ENCODE measurements around the gene ABHD6.
A peak's percentile ranks its signal among the peaks of the same experiment; 100 is the strongest.
"Not testable (repeated sequence)": the region's sequence is repeated elsewhere in the genome, so short reads cannot be mapped to it uniquely, and the experiment has no call there.

ABHD6 gene

GRCh38 chr3:58324391-58325390 is 87.1 kb downstream of the ABHD6 start:
- DNase-seq, result no peak

GRCh38 chr3:58325525-58325992 is 88.0 kb downstream of the ABHD6 start:
- no peak for DNase-seq

GRCh38 chr3:58326267-58326900 is 88.8 kb downstream of the ABHD6 start:
- DNase-seq, result no peak

GRCh38 chr3:58329150-58329921 is 91.7 kb downstream of the ABHD6 start:
- DNase-seq, result no peak

- no peak for DNase-seq
Observed at GRCh38 chr3:58329922-58330413, 92.4 kb downstream of the ABHD6 start.

- no peak for DNase-seq
Observed at GRCh38 chr3:58331593-58332152, 94.1 kb downstream of the ABHD6 start.

- DNase-seq, result peak; percentile 41
Observed at GRCh38 chr3:58332575-58333188, 95.1 kb downstream of the ABHD6 start, which contains the start of gene PXK. PXK (plus strand) TSS chr3:58332892; CDS start chr3:58332989, 97 bp downstream.

GRCh38 chr3:58333206-58334012 is 95.8 kb downstream of the ABHD6 start:
- DNase-seq, result no peak

GRCh38 chr3:58334013-58334321 is 96.4 kb downstream of the ABHD6 start:
- no peak for DNase-seq

- no peak for DNase-seq
Observed at GRCh38 chr3:58334506-58334884, 96.9 kb downstream of the ABHD6 start.

- no peak for DNase-seq
Observed at GRCh38 chr3:58335652-58335947, 98.0 kb downstream of the ABHD6 start.

- DNase-seq, result no peak
Observed at GRCh38 chr3:58336135-58336882, 98.7 kb downstream of the ABHD6 start.

GRCh38 chr3:58337190-58337589 is 99.6 kb downstream of the ABHD6 start:
- no peak for DNase-seq

- DNase-seq, result not testable (repeated sequence)
Observed at GRCh38 chr3:58339146-58339545, 101.6 kb downstream of the ABHD6 start.

- no peak for DNase-seq
Observed at GRCh38 chr3:58340594-58341244, 103.1 kb downstream of the ABHD6 start.

- no peak for DNase-seq
Observed at GRCh38 chr3:58341376-58341775, 103.8 kb downstream of the ABHD6 start.

GRCh38 chr3:58342676-58343075 is 105.1 kb downstream of the ABHD6 start:
- DNase-seq, result no peak

Measured in COR-L47 (cell line).